SK-N-SH (cell line): ENCODE data around the gene SNX9. TPM values are rescaled to one million over a fixed set of nuclear protein-coding genes. Genes with fewer than 3 reads are reported as not detected.

Experiments used
- CTCF ChIA-PET: fragments of 300-600, 350-600 bp; formaldehyde crosslinking; extraction: SDS; loops from one replicate; lab custom pipeline; 2021; lab: Yijun Ruan, JAX
- POLR2A ChIA-PET: fragments of 350-600 bp; sonication (Branson Sonifier 250); formaldehyde crosslinking; extraction: SDS; loops from one replicate; lab custom pipeline; 2020; ENCODE audit warnings: antibody characterized with exemption, inconsistent platforms; lab: Yijun Ruan, JAX
- DNase-seq: peaks from one replicate; pipeline ENCODE4 v3.0.0; 2012
- H2AFZ ChIP-seq: fragments of 200-600 bp; sonication (generic); 2 replicates; pipeline ENCODE4 v1.8.1; 2016; ENCODE audit warnings: antibody characterized with exemption, mild to moderate bottlenecking, low read depth
- H3F3A ChIP-seq: fragments of 200-600 bp; sonication (generic); replicated peaks from 2 replicates; pipeline ENCODE3; 2016; ENCODE audit warnings: antibody characterized with exemption, mild to moderate bottlenecking; ENCODE audit not compliant: insufficient read depth
- H3K27ac ChIP-seq, 2 experiments: fragments of 200-500 bp in 1 of 2; fragments of 200-600 bp in 1 of 2; sonication (Bioruptor generic) in 1 of 2; sonication (generic), shearing (Covaris generic) in 1 of 2; 2 replicates each; pipeline versions ENCODE4 v1.5.1 to v1.6.1; 2014 to 2016; ENCODE audit warnings: low read depth in 2 of 2, inconsistent platforms in 1 of 2, low read length in 1 of 2, mild to moderate bottlenecking in 1 of 2, mixed read lengths in 1 of 2
- H3K27me3 ChIP-seq: fragments of 200-600 bp; sonication (generic), shearing (Covaris generic); 2 replicates; pipeline ENCODE4 v1.6.1; 2016; ENCODE audit warnings: mixed run types; ENCODE audit not compliant: insufficient read depth
- H3K36me3 ChIP-seq, 2 experiments: fragments of 200-500 bp in 1 of 2; fragments of 200-600 bp in 1 of 2; sonication (Bioruptor generic) in 1 of 2; sonication (generic) in 1 of 2; replicated peaks in 1 of 2; 2 replicates each; pipeline versions ENCODE3 to v1.5.1; 2014 to 2016; ENCODE audit warnings: low read length in 1 of 2, mild to moderate bottlenecking in 1 of 2; ENCODE audit not compliant: insufficient read depth in 2 of 2, control insufficient read depth in 1 of 2
- H3K4me1 ChIP-seq, 2 experiments: fragments of 200-500 bp in 1 of 2; fragments of 200-600 bp in 1 of 2; sonication (Bioruptor generic) in 1 of 2; sonication (generic), shearing (Covaris generic) in 1 of 2; 2 replicates each; pipeline versions ENCODE4 v1.5.1 to v1.6.1; 2014 to 2016; ENCODE audit warnings: low read depth in 1 of 2, low read length in 1 of 2, mixed run types in 1 of 2; ENCODE audit not compliant: insufficient read depth in 2 of 2, control insufficient read depth in 1 of 2
- H3K4me2 ChIP-seq: fragments of 200-600 bp; sonication (generic), shearing (Covaris generic); 2 replicates; pipeline ENCODE4 v1.6.1; 2017; ENCODE audit warnings: mixed run types
- H3K4me3 ChIP-seq, 2 experiments: fragments of 200-500 bp in 1 of 2; fragments of 200-600 bp in 1 of 2; sonication (Bioruptor generic) in 1 of 2; sonication (generic), shearing (Covaris generic) in 1 of 2; 2 replicates each; pipeline versions ENCODE4 v1.5.1 to v1.8.1; 2014 to 2016; ENCODE audit warnings: low read depth in 2 of 2, inconsistent platforms in 1 of 2, low read length in 1 of 2, mild to moderate bottlenecking in 1 of 2, mixed read lengths in 1 of 2, moderate library complexity in 1 of 2
- H3K79me2 ChIP-seq: fragments of 200-600 bp; sonication (generic); 2 replicates; pipeline ENCODE4 v1.8.1; 2017; ENCODE audit warnings: mild to moderate bottlenecking; ENCODE audit not compliant: insufficient read depth
- H3K9ac ChIP-seq: fragments of 200-600 bp; sonication (generic); 2 replicates; pipeline ENCODE4 v1.6.1; 2017; ENCODE audit warnings: mixed run types
- H3K9me2 ChIP-seq: fragments of 200-600 bp; sonication (generic); 2 replicates; pipeline ENCODE4 v1.6.1; 2017; ENCODE audit warnings: mixed run types
- H3K9me3 ChIP-seq: fragments of 200-600 bp; sonication (generic); 2 replicates; pipeline ENCODE4 v1.6.1; 2017; ENCODE audit warnings: mixed run types, mild to moderate bottlenecking, moderate library complexity
- H4K20me1 ChIP-seq: fragments of 200-600 bp; sonication (generic); 2 replicates; pipeline ENCODE4 v1.6.1; 2017; ENCODE audit warnings: mild to moderate bottlenecking, mixed run types; ENCODE audit not compliant: insufficient read depth
- ELF1 ChIP-seq: IDR thresholded peaks from 2 replicates; pipeline ENCODE4 v1.4.0; 2012
- EP300 ChIP-seq, 2 experiments: IDR thresholded peaks; 2 replicates each; pipeline versions ENCODE4 v1.4.0 to v1.6.1; 2012; ENCODE audit warnings: borderline replicate concordance in 1 of 2, low read depth in 1 of 2, low read length in 1 of 2
- EZH2phosphoT487 ChIP-seq: fragments of 200-600 bp; sonication (generic); IDR thresholded peaks from 2 replicates; pipeline ENCODE4 v1.6.1; 2017; ENCODE audit warnings: low read depth, mixed run types, mild to moderate bottlenecking, antibody characterized with exemption, moderate library complexity, borderline replicate concordance
- FOXM1 ChIP-seq: IDR thresholded peaks from 2 replicates; pipeline ENCODE4 v1.4.0; 2012; ENCODE audit warnings: low read depth, mild to moderate bottlenecking
- GABPA ChIP-seq: IDR thresholded peaks from 2 replicates; pipeline ENCODE4 v1.4.0; 2012; ENCODE audit warnings: low read depth, mild to moderate bottlenecking
- GATA2 ChIP-seq: sonication (generic); formaldehyde crosslinking; IDR thresholded peaks from 2 replicates; pipeline ENCODE4 v1.5.0; 2020; ENCODE audit warnings: mild to moderate bottlenecking, missing genetic modification reagents
- IRF3 ChIP-seq: fragments of 150-350 bp; IDR thresholded peaks from 2 replicates; pipeline ENCODE4 v1.6.1; 2016; ENCODE audit warnings: mild to moderate bottlenecking, low read depth, low read length
- JUND ChIP-seq: IDR thresholded peaks from 2 replicates; pipeline ENCODE4 v1.4.0; 2012
- MEF2A ChIP-seq: IDR thresholded peaks from 2 replicates; pipeline ENCODE4 v1.4.0; 2012; ENCODE audit warnings: low read depth, borderline replicate concordance
- MXI1 ChIP-seq: IDR thresholded peaks from 2 replicates; pipeline ENCODE4 v1.6.1; 2012; ENCODE audit warnings: mild to moderate bottlenecking, low read depth, low read length, improper control_type of control experiment
- NRF1 ChIP-seq: IDR thresholded peaks from 2 replicates; pipeline ENCODE4 v1.6.1; 2012; ENCODE audit warnings: low read depth, mild to moderate bottlenecking, low read length
- PBX3 ChIP-seq: IDR thresholded peaks from 2 replicates; pipeline ENCODE4; 2012
- RCOR1 ChIP-seq: fragments of 150-350 bp; IDR thresholded peaks from 2 replicates; pipeline ENCODE4 v1.6.1; 2017; ENCODE audit warnings: antibody characterized with exemption, low read length
- RFX5 ChIP-seq: IDR thresholded peaks from 2 replicates; pipeline ENCODE4 v1.6.1; 2012; ENCODE audit warnings: mild to moderate bottlenecking, improper control_type of control experiment, low read length
- RXRA ChIP-seq: IDR thresholded peaks from 2 replicates; pipeline ENCODE4 v1.4.0; 2012; ENCODE audit warnings: low read depth, mild to moderate bottlenecking, borderline replicate concordance
- TCF12 ChIP-seq: IDR thresholded peaks from 2 replicates; pipeline ENCODE4 v1.4.0; 2012
- USF1 ChIP-seq: IDR thresholded peaks from 2 replicates; pipeline ENCODE4 v1.4.0; 2012; ENCODE audit warnings: low read depth, borderline replicate concordance
- YY1 ChIP-seq: IDR thresholded peaks from 2 replicates; pipeline ENCODE4 v1.4.0; 2012; ENCODE audit warnings: low read depth, mild to moderate bottlenecking
- ZBTB33 ChIP-seq: IDR thresholded peaks from 2 replicates; pipeline ENCODE4 v1.4.0; 2012; ENCODE audit warnings: low read depth, borderline replicate concordance
- WGBS: methylation state at CpG from one replicate; pipeline ENCODE4 v1.1.6; 2017; ENCODE audit warnings: low lambda C conversion rate; 5-methylcytosine and 5-hydroxymethylcytosine counted together
- polyA plus RNA-seq, 3 experiments: library from polyadenylated mRNA; depleted of rRNA; stranded (reverse); fragments of >200 nt; gene quantifications; 2 replicates each; pipeline ENCODE4 v1.2.3, GENCODE V29; 2012

Gene SNX9
- polyA plus RNA-seq, 1 of the 3 experiments (the other 2 are of a cell fraction): 31.6 TPM

- no peak for TF ChIP-seq ZBTB33
- no peak for TF ChIP-seq EZH2phosphoT487
- TF ChIP-seq NRF1: no peak
Observed at GRCh38 chr6:157962601-157963302, 139.7 kb downstream of the SNX9 start (continued).

- Histone ChIP-seq H3K27me3 (no peaks in the 10 kb centered on the region), H3K36me3 (no peaks in the 10 kb centered on the region), H3K9ac (no peak overlapping the region), H3K4me1 (peaks cover 3 to 29% of the 10 kb centered on the region in 2 experiments; a peak in 3 of 4 replicates), H3K79me2 (no peaks in the 10 kb centered on the region), H3K9me2 (no peaks in the 10 kb centered on the region), H3K4me3 (no peak overlapping the region), H3K4me2 (no peak overlapping the region), H3F3A (peaks cover 30% of the 10 kb centered on the region), H2AFZ (0 out of 2 replicates have a peak overlapping the region, but pooled peaks have one; percentile 12), H3K27ac (peak overlapping the region; percentile 23 to 99; a peak in 2 of 4 replicates), H4K20me1 (no peaks in the 10 kb centered on the region), H3K9me3 (no peaks in the 10 kb centered on the region)
- ChIA-PET CTCF (interaction anchor here (1.8 kb wide), 1 partner anchor 108 kb away, joined by 4 read pairs; no protein-coding TSS in a partner anchor), POLR2A (no interaction called here)
- 92% methylated on average over 3 of the region's 3 CpGs for WGBS
- TF ChIP-seq FOXM1: no peak
- no peak for DNase-seq
Observed at GRCh38 chr6:157964100-157964499, 141.1 kb downstream of the SNX9 start.

- H3K36me3 ChIP-seq: no peaks in the 10 kb centered on the region
- no peaks in the 10 kb centered on the region for H3K9me2 ChIP-seq
- no peaks in the 10 kb centered on the region for H4K20me1 ChIP-seq
- H3K9me3 ChIP-seq: no peaks in the 10 kb centered on the region
- CTCF ChIA-PET: no interaction called here
- POLR2A ChIA-PET: no interaction called here
- no peak overlapping the region for H3K4me2 ChIP-seq
- no peak overlapping the region for H3K9ac ChIP-seq
- H2AFZ ChIP-seq: no peak overlapping the region
- H3K79me2 ChIP-seq: no peaks in the 10 kb centered on the region
- peaks cover 3 to 29% of the 10 kb centered on the region in 2 experiments; a peak in 3 of 4 replicates for H3K4me1 ChIP-seq
- no peak for DNase-seq
- H3F3A ChIP-seq: peaks cover 30% of the 10 kb centered on the region
- no peak overlapping the region for H3K4me3 ChIP-seq
- 92% methylated on average over 3 of the region's 3 CpGs for WGBS
- H3K27ac ChIP-seq: no peak overlapping the region
- H3K27me3 ChIP-seq: no peaks in the 10 kb centered on the region
- TF ChIP-seq IRF3: no peak
- TF ChIP-seq EP300 (IDR thresholded peaks at IDR 0.05; ENCODE audit: borderline replicate concordance in 1 of 2, low read depth in 1 of 2, low read length in 1 of 2): no peak
- no peak for TF ChIP-seq MXI1
- no peak for TF ChIP-seq PBX3
- TF ChIP-seq RXRA: no peak
- no peak for TF ChIP-seq ZBTB33
- TF ChIP-seq GABPA: no peak
- TF ChIP-seq FOXM1: no peak
- TF ChIP-seq RFX5: no peak
- no peak for TF ChIP-seq JUND
- TF ChIP-seq GATA2: no peak
- TF ChIP-seq ELF1: no peak
- no peak for TF ChIP-seq RCOR1
- no peak for TF ChIP-seq USF1
- TF ChIP-seq YY1: no peak
- no peak for TF ChIP-seq TCF12
- no peak for TF ChIP-seq MEF2A
Observed at GRCh38 chr6:157965387-157965786, 142.3 kb downstream of the SNX9 start.
